GM12878 (cell line): ENCODE data around the gene USF1. TPM values are rescaled to one million over a fixed set of nuclear protein-coding genes. Genes with fewer than 3 reads are reported as not detected.

Experiments
- BHLHE40 ChIP-seq, 2 experiments: fragments of 450-650 bp in 1 of 2; IDR thresholded peaks; 2 replicates each; pipeline ENCODE4 v1.6.1; 2011 to 2017; ENCODE audit warnings: low read depth in 2 of 2, borderline replicate concordance in 1 of 2, improper control_type of control experiment in 1 of 2, low read length in 1 of 2, mild to moderate bottlenecking in 1 of 2
- EGR1 ChIP-seq, 2 experiments: IDR thresholded peaks; 1 replicate in 1 of 2; 2 replicates in 1 of 2; pipeline ENCODE4 v1.6.1; 2011 to 2012; ENCODE audit warnings: low read depth in 2 of 2, low read length in 2 of 2, borderline replicate concordance in 1 of 2, mild to moderate bottlenecking in 1 of 2, moderate library complexity in 1 of 2
- EP300 ChIP-seq, 2 experiments: fragments of 150-350 bp in 1 of 2; IDR thresholded peaks; 2 replicates each; pipeline ENCODE4 v1.6.1; 2011 to 2012; ENCODE audit warnings: low read depth in 2 of 2, low read length in 2 of 2, borderline replicate concordance in 1 of 2, improper control_type of control experiment in 1 of 2, inconsistent platforms in 1 of 2; ENCODE audit not compliant: control insufficient read depth in 1 of 2
- FOS ChIP-seq: IDR thresholded peaks from 3 replicates; pipeline ENCODE4 v1.6.1; 2011; ENCODE audit warnings: borderline replicate concordance; ENCODE audit not compliant: insufficient read length; ENCODE audit errors: extremely low read depth
- FOXK2 ChIP-seq: fragments of 450-650 bp; IDR thresholded peaks from 2 replicates; pipeline ENCODE4 v1.6.1; 2017; ENCODE audit warnings: mild to moderate bottlenecking, moderate library complexity
- NBN ChIP-seq: fragments of 450-650 bp; IDR thresholded peaks from 2 replicates; pipeline ENCODE4 v1.6.1; 2016
- NR2C1 ChIP-seq: fragments of 450-650 bp; IDR thresholded peaks from 2 replicates; pipeline ENCODE4 v1.6.1; 2017; ENCODE audit warnings: antibody characterized with exemption, mild to moderate bottlenecking, moderate library complexity
- NR2F1 ChIP-seq: fragments of 450-650 bp; conservative IDR thresholded peaks from 2 replicates; pipeline ENCODE4 v1.6.1; 2017; ENCODE audit warnings: mild to moderate bottlenecking
- POLR2A ChIP-seq: IDR thresholded peaks from 2 replicates; pipeline ENCODE4 v1.6.1; 2011; ENCODE audit warnings: low read depth, mild to moderate bottlenecking, low read length
- RAD51 ChIP-seq: fragments of 450-650 bp; IDR thresholded peaks from 2 replicates; pipeline ENCODE4 v1.6.1; 2016; ENCODE audit warnings: moderate library complexity, mild to moderate bottlenecking, inconsistent platforms
- RB1 ChIP-seq: fragments of 450-650 bp; formaldehyde crosslinking; IDR thresholded peaks from 2 replicates; pipeline ENCODE4 v1.6.1; 2017; ENCODE audit warnings: mild to moderate bottlenecking, borderline replicate concordance
- RFX5 ChIP-seq: IDR thresholded peaks from 2 replicates; pipeline ENCODE4 v1.6.1; 2011; ENCODE audit warnings: low read depth, low read length, improper control_type of control experiment
- SMAD5 ChIP-seq: IDR thresholded peaks from 2 replicates; pipeline ENCODE4 v1.6.1; 2016; ENCODE audit warnings: antibody characterized with exemption, low read depth
- SMARCA5 ChIP-seq: fragments of 450-650 bp; IDR thresholded peaks from 2 replicates; pipeline ENCODE4 v1.6.1; 2017; ENCODE audit warnings: mild to moderate bottlenecking
- SMC3 ChIP-seq: IDR thresholded peaks from 2 replicates; pipeline ENCODE4 v1.6.1; 2011; ENCODE audit warnings: low read length, improper control_type of control experiment, borderline replicate concordance
- SPI1 ChIP-seq: IDR thresholded peaks from 2 replicates; pipeline ENCODE4 v1.6.1; 2011; ENCODE audit warnings: low read depth, mild to moderate bottlenecking, low read length, moderate library complexity, borderline replicate concordance; ENCODE audit not compliant: insufficient read depth
- SRF ChIP-seq, 2 experiments: IDR thresholded peaks; 2 replicates each; pipeline ENCODE4 v1.6.1; 2011; ENCODE audit warnings: low read depth in 2 of 2, low read length in 2 of 2, mild to moderate bottlenecking in 1 of 2, moderate library complexity in 1 of 2
- SUPT20H ChIP-seq: IDR thresholded peaks from 2 replicates; pipeline ENCODE4 v1.6.1; 2011; ENCODE audit warnings: low read depth, mild to moderate bottlenecking, low read length, moderate library complexity, borderline replicate concordance; ENCODE audit not compliant: control insufficient read depth
- TCF3 ChIP-seq: IDR thresholded peaks from 2 replicates; pipeline ENCODE4 v1.6.1; 2012; ENCODE audit warnings: low read depth, mild to moderate bottlenecking, low read length, borderline replicate concordance; ENCODE audit not compliant: insufficient read depth
- ZNF24 ChIP-seq: fragments of 450-650 bp; IDR thresholded peaks from 2 replicates; pipeline ENCODE4 v1.6.1; 2017; ENCODE audit warnings: antibody characterized with exemption, mild to moderate bottlenecking
- polyA plus RNA-seq, 11 experiments: library from polyadenylated mRNA; depleted of rRNA in 4 of 11; unstranded in 6 of 11; stranded (reverse) in 5 of 11; fragments of >200 nt; fragmentation: Nextera tagmentation in 4 of 11; fragmentation: Illumina TruSeq in 1 of 11; extraction: Ambion mirVana in 4 of 11; extraction: Trizol in 1 of 11; gene quantifications; 1 replicate in 1 of 11; 2 replicates in 10 of 11; pipeline versions ENCODE4 v1.2.1 to v1.2.3, GENCODE V29; 2011 to 2016; ENCODE audit warnings: inconsistent platforms in 2 of 11, missing spikeins in 2 of 11, low read depth in 1 of 11
- total RNA-seq, 4 experiments: library from RNA; depleted of rRNA in 3 of 4; stranded (reverse); fragments of >200 nt in 3 of 4; fragmentation: Illumina TruSeq in 1 of 4; extraction: Trizol in 1 of 4; gene quantifications; 2 replicates each; pipeline versions ENCODE4 v1.2.1 to v1.2.3, GENCODE V29; 2013 to 2021
- TF ChIP-seq, protein P1 (sequence below): fragments of 450-650 bp; formaldehyde crosslinking; IDR thresholded peaks from 2 replicates; pipeline ENCODE4 v1.4.0; 2022; ENCODE audit warnings: mild to moderate bottlenecking, moderate library complexity
- TF ChIP-seq, protein P2 (sequence below): fragments of 450-650 bp; formaldehyde crosslinking; IDR thresholded peaks from 2 replicates; pipeline ENCODE4 v1.5.0; 2022; ENCODE audit warnings: mild to moderate bottlenecking, missing genetic modification characterization

The USF1 gene
- total and polyA plus RNA-seq, 10 of the 15 experiments (the other 5 are each of a cell fraction or from before 2014, with no cell fraction given): 9.4 to 92.1 (median 53.5) TPM

GRCh38 chr1:161068306-161069234 lies 22.8 kb upstream of the USF1 start (continued):
- peak; percentile 69 for TF ChIP-seq SPI1
- TF ChIP-seq EP300 (IDR thresholded peaks at IDR 0.05; ENCODE audit: borderline replicate concordance in 1 of 2, control insufficient read depth in 1 of 2, low read depth in 2 of 2, low read length in 2 of 2): no peak; a peak in 1 of 4 replicates
- TF ChIP-seq POLR2A: peak; percentile 57; the same call in 1 of the 2 replicates
- TF ChIP-seq, protein P1, sequence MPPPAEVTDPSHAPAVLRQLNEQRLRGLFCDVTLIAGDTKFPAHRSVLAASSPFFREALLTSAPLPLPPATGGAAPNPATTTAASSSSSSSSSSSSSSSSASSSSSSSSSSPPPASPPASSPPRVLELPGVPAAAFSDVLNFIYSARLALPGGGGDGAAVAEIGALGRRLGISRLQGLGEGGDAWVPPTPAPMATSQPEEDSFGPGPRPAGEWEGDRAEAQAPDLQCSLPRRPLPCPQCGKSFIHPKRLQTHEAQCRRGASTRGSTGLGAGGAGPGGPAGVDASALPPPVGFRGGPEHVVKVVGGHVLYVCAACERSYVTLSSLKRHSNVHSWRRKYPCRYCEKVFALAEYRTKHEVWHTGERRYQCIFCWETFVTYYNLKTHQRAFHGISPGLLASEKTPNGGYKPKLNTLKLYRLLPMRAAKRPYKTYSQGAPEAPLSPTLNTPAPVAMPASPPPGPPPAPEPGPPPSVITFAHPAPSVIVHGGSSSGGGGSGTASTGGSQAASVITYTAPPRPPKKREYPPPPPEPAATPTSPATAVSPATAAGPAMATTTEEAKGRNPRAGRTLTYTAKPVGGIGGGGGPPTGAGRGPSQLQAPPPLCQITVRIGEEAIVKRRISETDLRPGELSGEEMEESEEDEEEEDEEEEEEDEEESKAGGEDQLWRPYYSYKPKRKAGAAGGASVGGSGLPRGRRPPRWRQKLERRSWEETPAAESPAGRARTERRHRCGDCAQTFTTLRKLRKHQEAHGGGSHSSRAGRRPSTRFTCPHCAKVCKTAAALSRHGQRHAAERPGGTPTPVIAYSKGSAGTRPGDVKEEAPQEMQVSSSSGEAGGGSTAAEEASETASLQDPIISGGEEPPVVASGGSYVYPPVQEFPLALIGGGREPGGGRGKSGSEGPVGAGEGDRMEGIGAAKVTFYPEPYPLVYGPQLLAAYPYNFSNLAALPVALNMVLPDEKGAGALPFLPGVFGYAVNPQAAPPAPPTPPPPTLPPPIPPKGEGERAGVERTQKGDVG (CRISPR knock-in tag): no peak
- TF ChIP-seq BHLHE40 (IDR thresholded peaks at IDR 0.05; ENCODE audit: borderline replicate concordance in 1 of 2, low read depth in 2 of 2, low read length in 1 of 2): no peak
- TF ChIP-seq RB1: no peak
- no peak for TF ChIP-seq RAD51
- TF ChIP-seq ZNF24: no peak
- TF ChIP-seq, protein P2, sequence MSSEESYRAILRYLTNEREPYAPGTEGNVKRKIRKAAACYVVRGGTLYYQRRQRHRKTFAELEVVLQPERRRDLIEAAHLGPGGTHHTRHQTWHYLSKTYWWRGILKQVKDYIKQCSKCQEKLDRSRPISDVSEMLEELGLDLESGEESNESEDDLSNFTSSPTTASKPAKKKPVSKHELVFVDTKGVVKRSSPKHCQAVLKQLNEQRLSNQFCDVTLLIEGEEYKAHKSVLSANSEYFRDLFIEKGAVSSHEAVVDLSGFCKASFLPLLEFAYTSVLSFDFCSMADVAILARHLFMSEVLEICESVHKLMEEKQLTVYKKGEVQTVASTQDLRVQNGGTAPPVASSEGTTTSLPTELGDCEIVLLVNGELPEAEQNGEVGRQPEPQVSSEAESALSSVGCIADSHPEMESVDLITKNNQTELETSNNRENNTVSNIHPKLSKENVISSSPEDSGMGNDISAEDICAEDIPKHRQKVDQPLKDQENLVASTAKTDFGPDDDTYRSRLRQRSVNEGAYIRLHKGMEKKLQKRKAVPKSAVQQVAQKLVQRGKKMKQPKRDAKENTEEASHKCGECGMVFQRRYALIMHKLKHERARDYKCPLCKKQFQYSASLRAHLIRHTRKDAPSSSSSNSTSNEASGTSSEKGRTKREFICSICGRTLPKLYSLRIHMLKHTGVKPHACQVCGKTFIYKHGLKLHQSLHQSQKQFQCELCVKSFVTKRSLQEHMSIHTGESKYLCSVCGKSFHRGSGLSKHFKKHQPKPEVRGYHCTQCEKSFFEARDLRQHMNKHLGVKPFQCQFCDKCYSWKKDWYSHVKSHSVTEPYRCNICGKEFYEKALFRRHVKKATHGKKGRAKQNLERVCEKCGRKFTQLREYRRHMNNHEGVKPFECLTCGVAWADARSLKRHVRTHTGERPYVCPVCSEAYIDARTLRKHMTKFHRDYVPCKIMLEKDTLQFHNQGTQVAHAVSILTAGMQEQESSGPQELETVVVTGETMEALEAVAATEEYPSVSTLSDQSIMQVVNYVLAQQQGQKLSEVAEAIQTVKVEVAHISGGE: no peak
- TF ChIP-seq RFX5: no peak
- no peak for TF ChIP-seq TCF3
- TF ChIP-seq NBN: peak; percentile 32; the same call in 1 of the 2 replicates
- TF ChIP-seq NR2C1: no peak
- TF ChIP-seq SMARCA5: no peak
- TF ChIP-seq SMAD5: peak; percentile 29; the same call in 1 of the 2 replicates
- TF ChIP-seq NR2F1: no peak
- no peak for TF ChIP-seq FOS
- TF ChIP-seq FOXK2: no peak
- no peak for TF ChIP-seq SMC3
- TF ChIP-seq SUPT20H: no peak
- 0 out of 4 replicates have a peak, but pooled peaks of 1 of the 2 experiments have one; percentile 36 for TF ChIP-seq SRF (IDR thresholded peaks at IDR 0.05; ENCODE audit: low read depth in 2 of 2, low read length in 2 of 2)
- 0 out of 3 replicates have a peak, but pooled peaks of 1 of the 2 experiments have one; percentile 5 for TF ChIP-seq EGR1 (IDR thresholded peaks at IDR 0.05; ENCODE audit: borderline replicate concordance in 1 of 2, low read depth in 2 of 2, low read length in 2 of 2)
